HCT116 (cell line): Measurements from ENCODE around the gene DRC7. TPM values are rescaled to one million over a fixed set of nuclear protein-coding genes. Genes with fewer than 3 reads are reported as not detected.

Source experiments
- ATAC-seq: fragments of 200-7000 bp; cut with Tn5 transposase; 2 replicates; pipeline ENCODE4 v1.9.1; 2020; ENCODE audit warnings: mild to moderate bottlenecking, moderate library complexity
- BruUV-seq: library from RNA; stranded (reverse); fragments of 400-500 nt; replicated peaks from 2 replicates; lab custom pipeline; 2021; lab: Mats Ljungman, UMichigan
- CTCF ChIA-PET: fragments of 300-600 bp; sonication (Branson Sonifier 250); formaldehyde crosslinking; loops from one replicate; lab custom pipeline; 2021; ENCODE audit warnings: antibody characterized with exemption; lab: Charles Lee
- POLR2A ChIA-PET: fragments of 300-600, 350-600 bp; sonication (Branson Sonifier 250); formaldehyde crosslinking; loops from one replicate; lab custom pipeline; 2021; ENCODE audit warnings: antibody characterized with exemption; lab: Charles Lee
- RAD21 ChIA-PET, 2 experiments: fragments of 300-600 bp; sonication (Branson Sonifier 250); formaldehyde crosslinking; loops; one replicate each; lab custom pipeline; 2023; ENCODE audit warnings: low total read pairs in 2 of 2; ENCODE audit not compliant: uncharacterized antibody in 2 of 2, unreplicated experiment in 2 of 2, low non-redundant PET in 1 of 2; lab: Charles Lee
- DNase-seq: peaks from one replicate; pipeline ENCODE4 v3.0.0-alpha.2; 2010; ENCODE audit warnings: low read depth, low spot score
- H2AFZ ChIP-seq: fragments of 200-600 bp; shearing (Covaris generic), sonication (generic); 2 replicates; pipeline ENCODE4 v1.6.1; 2017; ENCODE audit warnings: low read depth, mixed run types, mixed read lengths, antibody characterized with exemption, low read length; ENCODE audit not compliant: poor library complexity, severe bottlenecking
- H3K27ac ChIP-seq: 2 replicates; pipeline ENCODE4 v1.5.1; 2012; ENCODE audit warnings: low read depth, low read length
- H3K27me3 ChIP-seq: fragments of 200-600 bp; sonication (generic); 2 replicates; pipeline ENCODE4 v1.6.1; 2016; ENCODE audit warnings: mixed run types, low read length, mixed read lengths; ENCODE audit not compliant: insufficient read depth
- H3K36me3 ChIP-seq, 2 experiments: fragments of 200-500 bp in 1 of 2; fragments of 200-600 bp in 1 of 2; sonication (Bioruptor generic) in 1 of 2; sonication (generic) in 1 of 2; 2 replicates each; pipeline versions ENCODE4 v1.5.1 to v1.6.1; 2014 to 2016; ENCODE audit warnings: low read length in 2 of 2, inconsistent platforms in 1 of 2, mixed read lengths in 1 of 2, mixed run types in 1 of 2; ENCODE audit not compliant: insufficient read depth in 2 of 2, control insufficient read depth in 1 of 2
- H3K4me1 ChIP-seq, 2 experiments: fragments of 200-600 bp in 1 of 2; sonication (generic) in 1 of 2; 2 replicates each; pipeline versions ENCODE4 v1.5.1 to v1.6.1; 2012 to 2017; ENCODE audit warnings: low read length in 2 of 2, inconsistent platforms in 1 of 2, mild to moderate bottlenecking in 1 of 2, mixed read lengths in 1 of 2, mixed run types in 1 of 2, moderate library complexity in 1 of 2; ENCODE audit not compliant: insufficient read depth in 2 of 2, control insufficient read depth in 1 of 2
- H3K4me2 ChIP-seq: fragments of 200-600 bp; sonication (generic); 2 replicates; pipeline ENCODE4 v1.6.1; 2017; ENCODE audit warnings: mixed run types, low read length, mixed read lengths
- H3K4me3 ChIP-seq, 2 experiments: fragments of 200-600 bp in 1 of 2; sonication (generic) in 1 of 2; replicated peaks in 1 of 2; 2 replicates each; pipeline ENCODE4 v1.5.1; 2011 to 2016; ENCODE audit warnings: low read length in 2 of 2, control low read depth in 1 of 2, low read depth in 1 of 2, mild to moderate bottlenecking in 1 of 2, mixed read lengths in 1 of 2, mixed run types in 1 of 2
- H3K79me2 ChIP-seq: fragments of 200-600 bp; sonication (generic); 2 replicates; pipeline ENCODE4 v1.6.1; 2017; ENCODE audit warnings: mild to moderate bottlenecking, mixed run types, low read length, moderate library complexity, mixed read lengths; ENCODE audit not compliant: insufficient read depth
- H3K9ac ChIP-seq: fragments of 200-600 bp; sonication (generic); 2 replicates; pipeline ENCODE4 v1.6.1; 2016; ENCODE audit warnings: low read length, mixed read lengths
- H3K9me2 ChIP-seq: fragments of 200-600 bp; sonication (generic), shearing (Covaris generic); 2 replicates; pipeline ENCODE4 v1.6.1; 2017; ENCODE audit warnings: mixed run types, mild to moderate bottlenecking, moderate library complexity; ENCODE audit not compliant: insufficient read depth
- H3K9me3 ChIP-seq, 2 experiments: fragments of 200-500 bp in 1 of 2; fragments of 200-600 bp in 1 of 2; sonication (Bioruptor generic) in 1 of 2; sonication (generic) in 1 of 2; 2 replicates each; pipeline ENCODE4 v1.6.1; 2014 to 2017; ENCODE audit warnings: low read length in 2 of 2, mixed read lengths in 2 of 2, inconsistent platforms in 1 of 2, low read depth in 1 of 2, mild to moderate bottlenecking in 1 of 2, mixed run types in 1 of 2, moderate library complexity in 1 of 2; ENCODE audit not compliant: control insufficient read depth in 1 of 2, insufficient read depth in 1 of 2
- H4K20me1 ChIP-seq: fragments of 200-600 bp; sonication (generic), shearing (Covaris generic); 2 replicates; pipeline ENCODE4 v1.6.1; 2017; ENCODE audit warnings: mixed run types, mild to moderate bottlenecking, moderate library complexity; ENCODE audit not compliant: insufficient read depth
- CEBPB ChIP-seq: IDR thresholded peaks from 2 replicates; pipeline ENCODE4 v1.6.1; 2012; ENCODE audit warnings: low read depth
- EGR1 ChIP-seq: IDR thresholded peaks from 2 replicates; pipeline ENCODE4 v1.6.1; 2012; ENCODE audit warnings: low read depth
- JUND ChIP-seq: IDR thresholded peaks from 2 replicates; pipeline ENCODE4 v1.6.1; 2012
- POLR2AphosphoS5 ChIP-seq: IDR thresholded peaks from 2 replicates; pipeline ENCODE4 v1.6.1; 2011; ENCODE audit warnings: mild to moderate bottlenecking, low read depth, low read length, moderate library complexity
- SP1 ChIP-seq: IDR thresholded peaks from 2 replicates; pipeline ENCODE4 v1.6.1; 2012; ENCODE audit warnings: low read depth
- SRF ChIP-seq: IDR thresholded peaks from 2 replicates; pipeline ENCODE4 v1.6.1; 2012; ENCODE audit warnings: low read depth
- TCF7L2 ChIP-seq: IDR thresholded peaks from 2 replicates; pipeline ENCODE4 v1.7.0; 2011; ENCODE audit warnings: borderline replicate concordance, inconsistent platforms; ENCODE audit not compliant: insufficient read depth, insufficient read length; ENCODE audit errors: extremely low read depth
- ZBTB33 ChIP-seq: IDR thresholded peaks from 2 replicates; pipeline ENCODE4 v1.6.1; 2011; ENCODE audit warnings: mild to moderate bottlenecking, low read length, moderate library complexity; ENCODE audit not compliant: insufficient replicate concordance; ENCODE audit errors: extremely low read depth
- ZNF274 ChIP-seq: fragments of 200-500 bp; sonication (Bioruptor generic); IDR thresholded peaks from 2 replicates; pipeline ENCODE4 v1.6.1; 2014; ENCODE audit warnings: mild to moderate bottlenecking, low read depth, low read length, inconsistent platforms
- intact Hi-C: fragments of 100-400 bp; cut with micrococcal nuclease; formaldehyde crosslinking; loops from 2 replicates; pipeline ENCODE4 v1.10.0; 2022
- total RNA-seq: library from RNA; stranded (reverse); gene quantifications from one replicate; pipeline ENCODE4 v1.2.1, GENCODE V29; 2021; ENCODE audit not compliant: unreplicated experiment
- TF ChIP-seq, protein P1 (sequence below): IDR thresholded peaks from 2 replicates; pipeline ENCODE4 v1.6.1; 2012; ENCODE audit warnings: low read depth
- TF ChIP-seq, protein P2 (sequence below), 3 experiments: fragments of 200-600 bp in 1 of 3; sonication (generic) in 1 of 3; IDR thresholded peaks in 2 of 3; conservative IDR thresholded peaks in 1 of 3; 2 replicates each; pipeline ENCODE4 v1.5.1; 2012 to 2017; ENCODE audit warnings: low read depth in 2 of 3, low read length in 2 of 3, antibody characterized with exemption in 1 of 3, borderline replicate concordance in 1 of 3, control low read depth in 1 of 3, mild to moderate bottlenecking in 1 of 3, mixed read lengths in 1 of 3, mixed run types in 1 of 3, moderate library complexity in 1 of 3; ENCODE audit not compliant: insufficient read depth in 1 of 3
- TF ChIP-seq, protein P3 (sequence below): IDR thresholded peaks from 2 replicates; pipeline ENCODE4 v1.6.1; 2012

DRC7 gene
- total RNA-seq, 1 experiment from 2014 or later = 0.91 TPM

DNA sequence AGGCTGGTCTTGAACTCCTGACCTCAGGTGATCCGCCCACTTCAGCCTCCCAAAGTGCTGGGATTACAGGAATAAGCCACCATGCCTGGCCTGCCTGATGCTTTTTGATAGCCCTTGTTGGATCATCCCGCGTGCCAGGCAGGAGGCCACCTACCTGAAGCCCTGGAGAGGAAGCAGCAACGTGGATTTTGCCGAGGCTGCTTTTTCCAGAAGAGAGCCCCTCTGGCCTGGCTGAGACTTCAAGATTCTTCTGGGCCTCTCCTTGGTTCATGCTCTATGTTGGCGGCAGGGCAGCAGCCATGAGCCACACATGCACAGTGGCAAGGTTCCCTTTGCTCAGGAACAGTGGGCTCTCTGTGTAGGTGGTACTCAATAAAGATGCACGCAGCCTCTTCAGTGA lies 52.5 kb downstream of the DRC7 start:
- ChIA-PET RAD21 (no interaction called here), CTCF (no interaction called here), POLR2A (no interaction called here)
- BruUV-seq = no TSS peak
- H2AFZ ChIP-seq = no peak overlapping the region
- H3K9me2 ChIP-seq = no peaks in the 10 kb centered on the region
- H3K27me3 ChIP-seq = no peaks in the 10 kb centered on the region
- no peaks in the 10 kb centered on the region for H3K36me3 ChIP-seq
- no peaks in the 10 kb centered on the region for H4K20me1 ChIP-seq
- no peaks in the 10 kb centered on the region for H3K79me2 ChIP-seq
- no peaks in the 10 kb centered on the region for H3K4me1 ChIP-seq
- H3K9ac ChIP-seq = no peak overlapping the region
- no peak overlapping the region for H3K4me2 ChIP-seq
- intact Hi-C loops = no loop called here
- ATAC-seq = no peak
- H3K9me3 ChIP-seq = no peaks in the 10 kb centered on the region
- no peak overlapping the region for H3K27ac ChIP-seq
- H3K4me3 ChIP-seq = no peak overlapping the region
- TF ChIP-seq, protein P1, sequence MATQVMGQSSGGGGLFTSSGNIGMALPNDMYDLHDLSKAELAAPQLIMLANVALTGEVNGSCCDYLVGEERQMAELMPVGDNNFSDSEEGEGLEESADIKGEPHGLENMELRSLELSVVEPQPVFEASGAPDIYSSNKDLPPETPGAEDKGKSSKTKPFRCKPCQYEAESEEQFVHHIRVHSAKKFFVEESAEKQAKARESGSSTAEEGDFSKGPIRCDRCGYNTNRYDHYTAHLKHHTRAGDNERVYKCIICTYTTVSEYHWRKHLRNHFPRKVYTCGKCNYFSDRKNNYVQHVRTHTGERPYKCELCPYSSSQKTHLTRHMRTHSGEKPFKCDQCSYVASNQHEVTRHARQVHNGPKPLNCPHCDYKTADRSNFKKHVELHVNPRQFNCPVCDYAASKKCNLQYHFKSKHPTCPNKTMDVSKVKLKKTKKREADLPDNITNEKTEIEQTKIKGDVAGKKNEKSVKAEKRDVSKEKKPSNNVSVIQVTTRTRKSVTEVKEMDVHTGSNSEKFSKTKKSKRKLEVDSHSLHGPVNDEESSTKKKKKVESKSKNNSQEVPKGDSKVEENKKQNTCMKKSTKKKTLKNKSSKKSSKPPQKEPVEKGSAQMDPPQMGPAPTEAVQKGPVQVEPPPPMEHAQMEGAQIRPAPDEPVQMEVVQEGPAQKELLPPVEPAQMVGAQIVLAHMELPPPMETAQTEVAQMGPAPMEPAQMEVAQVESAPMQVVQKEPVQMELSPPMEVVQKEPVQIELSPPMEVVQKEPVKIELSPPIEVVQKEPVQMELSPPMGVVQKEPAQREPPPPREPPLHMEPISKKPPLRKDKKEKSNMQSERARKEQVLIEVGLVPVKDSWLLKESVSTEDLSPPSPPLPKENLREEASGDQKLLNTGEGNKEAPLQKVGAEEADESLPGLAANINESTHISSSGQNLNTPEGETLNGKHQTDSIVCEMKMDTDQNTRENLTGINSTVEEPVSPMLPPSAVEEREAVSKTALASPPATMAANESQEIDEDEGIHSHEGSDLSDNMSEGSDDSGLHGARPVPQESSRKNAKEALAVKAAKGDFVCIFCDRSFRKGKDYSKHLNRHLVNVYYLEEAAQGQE = no peak
- TF ChIP-seq SP1 = no peak
- TF ChIP-seq, protein P2, sequence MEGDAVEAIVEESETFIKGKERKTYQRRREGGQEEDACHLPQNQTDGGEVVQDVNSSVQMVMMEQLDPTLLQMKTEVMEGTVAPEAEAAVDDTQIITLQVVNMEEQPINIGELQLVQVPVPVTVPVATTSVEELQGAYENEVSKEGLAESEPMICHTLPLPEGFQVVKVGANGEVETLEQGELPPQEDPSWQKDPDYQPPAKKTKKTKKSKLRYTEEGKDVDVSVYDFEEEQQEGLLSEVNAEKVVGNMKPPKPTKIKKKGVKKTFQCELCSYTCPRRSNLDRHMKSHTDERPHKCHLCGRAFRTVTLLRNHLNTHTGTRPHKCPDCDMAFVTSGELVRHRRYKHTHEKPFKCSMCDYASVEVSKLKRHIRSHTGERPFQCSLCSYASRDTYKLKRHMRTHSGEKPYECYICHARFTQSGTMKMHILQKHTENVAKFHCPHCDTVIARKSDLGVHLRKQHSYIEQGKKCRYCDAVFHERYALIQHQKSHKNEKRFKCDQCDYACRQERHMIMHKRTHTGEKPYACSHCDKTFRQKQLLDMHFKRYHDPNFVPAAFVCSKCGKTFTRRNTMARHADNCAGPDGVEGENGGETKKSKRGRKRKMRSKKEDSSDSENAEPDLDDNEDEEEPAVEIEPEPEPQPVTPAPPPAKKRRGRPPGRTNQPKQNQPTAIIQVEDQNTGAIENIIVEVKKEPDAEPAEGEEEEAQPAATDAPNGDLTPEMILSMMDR (IDR thresholded peaks at IDR 0.05 in 2 of 3, conservative IDR thresholded peaks at IDR 0.05 in 1 of 3; ENCODE audit: borderline replicate concordance in 1 of 3, insufficient read depth in 1 of 3, low read depth in 2 of 3, low read length in 2 of 3) = no peak
- no peak for TF ChIP-seq SRF
- no peak for TF ChIP-seq EGR1
- TF ChIP-seq CEBPB = no peak
- no peak for TF ChIP-seq ZNF274
- no peak for TF ChIP-seq TCF7L2
- TF ChIP-seq ZBTB33 = no peak
- TF ChIP-seq POLR2AphosphoS5 = no peak
- no peak for TF ChIP-seq JUND
- TF ChIP-seq, protein P3, sequence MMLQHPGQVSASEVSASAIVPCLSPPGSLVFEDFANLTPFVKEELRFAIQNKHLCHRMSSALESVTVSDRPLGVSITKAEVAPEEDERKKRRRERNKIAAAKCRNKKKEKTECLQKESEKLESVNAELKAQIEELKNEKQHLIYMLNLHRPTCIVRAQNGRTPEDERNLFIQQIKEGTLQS = no peak
- DNase-seq = no peak
